ENCODE measurements around the gene ELAVL2.

DNA sequence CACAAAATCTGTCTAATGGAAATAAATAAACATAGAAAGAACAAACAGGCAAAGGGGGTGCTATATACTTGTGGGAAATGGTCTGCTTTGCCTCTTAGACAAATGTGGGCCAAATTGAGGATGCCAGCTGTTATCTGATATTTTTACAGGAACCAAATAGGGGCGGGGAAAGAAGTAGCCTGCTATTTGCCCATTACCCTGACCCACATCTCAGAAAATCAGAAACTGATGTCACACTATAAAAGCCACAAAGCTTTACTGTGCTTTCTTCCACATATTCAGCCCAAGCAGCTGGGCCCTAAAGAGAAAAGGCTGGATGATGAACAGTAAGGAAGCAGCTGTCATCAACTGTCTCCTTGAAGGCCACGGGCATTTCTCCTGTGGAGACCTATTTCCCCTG, 97.3 kb downstream of the ELAVL2 start:
- TF ChIP-seq, protein P1, sequence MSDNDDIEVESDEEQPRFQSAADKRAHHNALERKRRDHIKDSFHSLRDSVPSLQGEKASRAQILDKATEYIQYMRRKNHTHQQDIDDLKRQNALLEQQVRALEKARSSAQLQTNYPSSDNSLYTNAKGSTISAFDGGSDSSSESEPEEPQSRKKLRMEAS (IDR thresholded peaks at IDR 0.05; ENCODE audit: insufficient read depth, insufficient read length) = no peak
- TF ChIP-seq EZH2 (IDR thresholded peaks at IDR 0.05; ENCODE audit: borderline replicate concordance, low read depth, low read length, severe bottlenecking) (no peak), POLR2A (IDR thresholded peaks at IDR 0.05; ENCODE audit: low read depth, low read length) (no peak), FOS (IDR thresholded peaks at IDR 0.05; ENCODE audit: borderline replicate concordance, insufficient read depth, low read length) (no peak), JUN (IDR thresholded peaks at IDR 0.05; ENCODE audit: borderline replicate concordance, insufficient read depth, insufficient read length, low read depth) (no peak), POLR2AphosphoS5 (IDR thresholded peaks at IDR 0.05; ENCODE audit: insufficient read depth, low read depth, low read length) (no peak), GATA2 (IDR thresholded peaks at IDR 0.05; ENCODE audit: insufficient read depth, insufficient read length, low read depth, low read length) (no peak)
- TF ChIP-seq, protein P2, sequence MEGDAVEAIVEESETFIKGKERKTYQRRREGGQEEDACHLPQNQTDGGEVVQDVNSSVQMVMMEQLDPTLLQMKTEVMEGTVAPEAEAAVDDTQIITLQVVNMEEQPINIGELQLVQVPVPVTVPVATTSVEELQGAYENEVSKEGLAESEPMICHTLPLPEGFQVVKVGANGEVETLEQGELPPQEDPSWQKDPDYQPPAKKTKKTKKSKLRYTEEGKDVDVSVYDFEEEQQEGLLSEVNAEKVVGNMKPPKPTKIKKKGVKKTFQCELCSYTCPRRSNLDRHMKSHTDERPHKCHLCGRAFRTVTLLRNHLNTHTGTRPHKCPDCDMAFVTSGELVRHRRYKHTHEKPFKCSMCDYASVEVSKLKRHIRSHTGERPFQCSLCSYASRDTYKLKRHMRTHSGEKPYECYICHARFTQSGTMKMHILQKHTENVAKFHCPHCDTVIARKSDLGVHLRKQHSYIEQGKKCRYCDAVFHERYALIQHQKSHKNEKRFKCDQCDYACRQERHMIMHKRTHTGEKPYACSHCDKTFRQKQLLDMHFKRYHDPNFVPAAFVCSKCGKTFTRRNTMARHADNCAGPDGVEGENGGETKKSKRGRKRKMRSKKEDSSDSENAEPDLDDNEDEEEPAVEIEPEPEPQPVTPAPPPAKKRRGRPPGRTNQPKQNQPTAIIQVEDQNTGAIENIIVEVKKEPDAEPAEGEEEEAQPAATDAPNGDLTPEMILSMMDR (IDR thresholded peaks at IDR 0.05; ENCODE audit: extremely low read depth in 1 of 2, insufficient read depth in 1 of 2, low read depth in 1 of 2, low read length in 2 of 2) = no peak

Measured in endothelial cell of umbilical vein (primary cell).